ENCODE measurements around the gene GPN2.
"Not testable (repeated sequence)": the region's sequence is repeated elsewhere in the genome, so short reads cannot be mapped to it uniquely, and the experiment has no call there.

The GPN2 gene

GRCh38 chr1:26839339-26839722 lies 50.8 kb downstream of the GPN2 start (continued):
- no peak for TF ChIP-seq ZFP30 (CRISPR knock-in tag; IDR thresholded peaks at IDR 0.05)
- no peak for TF ChIP-seq PPARA (CRISPR knock-in tag; IDR thresholded peaks at IDR 0.05; ENCODE audit: borderline replicate concordance)

GRCh38 chr1:26838474-26839338 lies 51.4 kb downstream of the GPN2 start:
- no peak for ATAC-seq
- TF ChIP-seq SNAI2 (CRISPR knock-in tag; IDR thresholded peaks at IDR 0.05) (no peak), ZNF8 (CRISPR knock-in tag; IDR thresholded peaks at IDR 0.05) (no peak), ZFP3 (CRISPR knock-in tag; IDR thresholded peaks at IDR 0.05) (no peak), ZNF70 (CRISPR knock-in tag; IDR thresholded peaks at IDR 0.05) (no peak), ESRRG (CRISPR knock-in tag; IDR thresholded peaks at IDR 0.05) (no peak), ZNF565 (CRISPR knock-in tag; conservative IDR thresholded peaks at IDR 0.05; ENCODE audit: low read depth) (no peak), CREB5 (CRISPR knock-in tag; IDR thresholded peaks at IDR 0.05; ENCODE audit: low read depth) (no peak), PATZ1 (CRISPR knock-in tag; IDR thresholded peaks at IDR 0.05; ENCODE audit: borderline replicate concordance) (no peak), POU6F1 (CRISPR knock-in tag; IDR thresholded peaks at IDR 0.05; ENCODE audit: borderline replicate concordance, low read depth) (no peak), GLIS3 (CRISPR knock-in tag; IDR thresholded peaks at IDR 0.05) (no peak), ZFP30 (CRISPR knock-in tag; IDR thresholded peaks at IDR 0.05) (no peak), CSRNP3 (CRISPR knock-in tag; IDR thresholded peaks at IDR 0.05) (no peak), TSHZ2 (CRISPR knock-in tag; IDR thresholded peaks at IDR 0.05) (no peak), ISL1 (CRISPR knock-in tag; IDR thresholded peaks at IDR 0.05) (no peak), ARNTL (CRISPR knock-in tag; IDR thresholded peaks at IDR 0.05; ENCODE audit: borderline replicate concordance, low read depth) (no peak), ZC3H10 (CRISPR knock-in tag; IDR thresholded peaks at IDR 0.05) (no peak)

GRCh38 chr1:26837665-26838064 lies 52.4 kb downstream of the GPN2 start:
- ATAC-seq: not testable (repeated sequence)

All from SK-N-SH treated with all-trans-retinoic acid at 6 μM for 48 hours (cell line).